ENCODE data around the gene PCDHGA9. TPM values are rescaled to one million over a fixed set of nuclear protein-coding genes. Genes with fewer than 3 reads are reported as not detected.
"Not testable (repeated sequence)": the region's sequence is repeated elsewhere in the genome, so short reads cannot be mapped to it uniquely, and the experiment has no call there.

PCDHGA9 gene
- total RNA-seq, 1 experiment from 2014 or later = 0.15 TPM

- BruUV-seq (replicated peaks) = no TSS peak
- CTCF ChIA-PET = interaction anchor here (0.6 to 1.2 kb wide), 4 partner anchors 13 to 133 kb away, joined by 3 to 4 read pairs (median 4); partner anchors contain the start of genes PCDHGA10 and PCDHGB7
- POLR2A ChIA-PET = interaction anchor here (0.7 kb wide), 1 partner anchor 159 kb away, joined by 8 read pairs; no protein-coding TSS in a partner anchor
- Histone ChIP-seq H3K9me3 (ENCODE audit: control insufficient read depth, insufficient read depth, low read depth, low read length) (peaks cover 6% of the 10 kb centered on the region; the same call in 1 of the 2 replicates), H3K4me1 (ENCODE audit: control insufficient read depth, insufficient read depth, low read length) (no peaks in the 10 kb centered on the region), H3K36me3 (ENCODE audit: control insufficient read depth, insufficient read depth, low read length) (no peaks in the 10 kb centered on the region), H3K27ac (ENCODE audit: low read length) (no peak within 1 kb of the TSS), H3K27me3 (ENCODE audit: control insufficient read depth, insufficient read depth, low read length) (no peaks in the 10 kb centered on the region), H3K4me3 (ENCODE audit: low read depth in 2 of 2, low read length in 2 of 2) (no peak within 1 kb of the TSS)
- ATAC-seq (no peak), DNase-seq (ENCODE audit: low read depth, low spot score) (no peak)
- in situ Hi-C loops (cut with HindIII; ENCODE audit: low pct_unique_long_range_greater_than_20kb, low sequenced_read_pairs) (no loop called here), intact Hi-C loops (cut with micrococcal nuclease; ENCODE audit: unreplicated experiment) (no loop called here)
- TF ChIP-seq POLR2AphosphoS5 (IDR thresholded peaks at IDR 0.05; ENCODE audit: low read depth, low read length) (no peak), REST (IDR thresholded peaks at IDR 0.05; ENCODE audit: insufficient read depth in 1 of 2, low read depth in 2 of 2, low read length in 1 of 2) (no peak), SIN3A (IDR thresholded peaks at IDR 0.05; ENCODE audit: borderline replicate concordance, insufficient read depth, low read depth, low read length) (no peak), TCF7L2 (IDR thresholded peaks at IDR 0.05; ENCODE audit: low read depth, low read length) (no peak)
- TF ChIP-seq, protein P1, sequence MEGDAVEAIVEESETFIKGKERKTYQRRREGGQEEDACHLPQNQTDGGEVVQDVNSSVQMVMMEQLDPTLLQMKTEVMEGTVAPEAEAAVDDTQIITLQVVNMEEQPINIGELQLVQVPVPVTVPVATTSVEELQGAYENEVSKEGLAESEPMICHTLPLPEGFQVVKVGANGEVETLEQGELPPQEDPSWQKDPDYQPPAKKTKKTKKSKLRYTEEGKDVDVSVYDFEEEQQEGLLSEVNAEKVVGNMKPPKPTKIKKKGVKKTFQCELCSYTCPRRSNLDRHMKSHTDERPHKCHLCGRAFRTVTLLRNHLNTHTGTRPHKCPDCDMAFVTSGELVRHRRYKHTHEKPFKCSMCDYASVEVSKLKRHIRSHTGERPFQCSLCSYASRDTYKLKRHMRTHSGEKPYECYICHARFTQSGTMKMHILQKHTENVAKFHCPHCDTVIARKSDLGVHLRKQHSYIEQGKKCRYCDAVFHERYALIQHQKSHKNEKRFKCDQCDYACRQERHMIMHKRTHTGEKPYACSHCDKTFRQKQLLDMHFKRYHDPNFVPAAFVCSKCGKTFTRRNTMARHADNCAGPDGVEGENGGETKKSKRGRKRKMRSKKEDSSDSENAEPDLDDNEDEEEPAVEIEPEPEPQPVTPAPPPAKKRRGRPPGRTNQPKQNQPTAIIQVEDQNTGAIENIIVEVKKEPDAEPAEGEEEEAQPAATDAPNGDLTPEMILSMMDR (IDR thresholded peaks at IDR 0.05) = no peak
These were observed 27.9 kb downstream of the PCDHGA9 start, which contains the start of gene PCDHGA12 for GRCh38 chr5:141430332-141431113. Gene PCDHGA12 (plus strand): TSS chr5:141430507. CDS start chr5:141430760, 253 bp downstream.

- DNase-seq (ENCODE audit: low read depth, low spot score) (no peak), ATAC-seq (no peak)
- no peaks in the 10 kb centered on the region for H3K36me3 ChIP-seq (ENCODE audit: control insufficient read depth, insufficient read depth, low read length)
- TF ChIP-seq TCF7L2 (IDR thresholded peaks at IDR 0.05; ENCODE audit: low read depth, low read length) = no peak
- TF ChIP-seq SIN3A (IDR thresholded peaks at IDR 0.05; ENCODE audit: borderline replicate concordance, insufficient read depth, low read depth, low read length) = no peak
- no peak for TF ChIP-seq POLR2AphosphoS5 (IDR thresholded peaks at IDR 0.05; ENCODE audit: low read depth, low read length)
- TF ChIP-seq REST (IDR thresholded peaks at IDR 0.05; ENCODE audit: insufficient read depth in 1 of 2, low read depth in 2 of 2, low read length in 1 of 2) = no peak
- TF ChIP-seq, protein P1 (IDR thresholded peaks at IDR 0.05) = no peak
- in situ Hi-C loops (cut with HindIII; ENCODE audit: low pct_unique_long_range_greater_than_20kb, low sequenced_read_pairs) = no loop called here
- H3K9me3 ChIP-seq (ENCODE audit: control insufficient read depth, insufficient read depth, low read depth, low read length) = peaks cover 3% of the 10 kb centered on the region; the same call in 1 of the 2 replicates
- CTCF ChIA-PET = interaction anchor here (0.6 kb wide), 1 partner anchor 37 kb away, joined by 4 read pairs; no protein-coding TSS in a partner anchor
- no TSS peak for BruUV-seq (replicated peaks)
- no peak overlapping the region for H3K27ac ChIP-seq (ENCODE audit: low read length)
- H3K4me1 ChIP-seq (ENCODE audit: control insufficient read depth, insufficient read depth, low read length) = no peaks in the 10 kb centered on the region
- no peaks in the 10 kb centered on the region for H3K27me3 ChIP-seq (ENCODE audit: control insufficient read depth, insufficient read depth, low read length)
- intact Hi-C loops (cut with micrococcal nuclease; ENCODE audit: unreplicated experiment) = no loop called here
- no peak overlapping the region for H3K4me3 ChIP-seq (ENCODE audit: low read depth in 2 of 2, low read length in 2 of 2)
- POLR2A ChIA-PET = no interaction called here
These were observed 28.7 kb downstream of the PCDHGA9 start for GRCh38 chr5:141431286-141431685.

GRCh38 chr5:141432308-141432707, 29.7 kb downstream of the PCDHGA9 start:
- in situ Hi-C loops (cut with HindIII; ENCODE audit: low pct_unique_long_range_greater_than_20kb, low sequenced_read_pairs); intact Hi-C loops (cut with micrococcal nuclease; ENCODE audit: unreplicated experiment); H3K9me3 ChIP-seq (ENCODE audit: control insufficient read depth, insufficient read depth, low read depth, low read length); H3K27ac ChIP-seq (ENCODE audit: low read length); POLR2A ChIA-PET; H3K27me3 ChIP-seq (ENCODE audit: control insufficient read depth, insufficient read depth, low read length); H3K4me3 ChIP-seq (ENCODE audit: low read depth in 2 of 2, low read length in 2 of 2); H3K4me1 ChIP-seq (ENCODE audit: control insufficient read depth, insufficient read depth, low read length); BruUV-seq (replicated peaks); H3K36me3 ChIP-seq (ENCODE audit: control insufficient read depth, insufficient read depth, low read length); CTCF ChIA-PET; ATAC-seq; DNase-seq (ENCODE audit: low read depth, low spot score): not testable (repeated sequence)

Measured in Panc1 (cell line).